GM18507 (cell line): ENCODE data around the gene GRB10.

ENCODE experiments used
- DNase-seq: peaks from one replicate; pipeline ENCODE4 v3.0.0; 2011; ENCODE audit warnings: low read depth; ENCODE audit not compliant: insufficient read length; ENCODE audit errors: extremely low spot score
- FAIRE-seq: peaks from 2 replicates; lab custom pipeline; 2011; peaks lifted over from hg19 to GRCh38; lab: Jason Lieb, UNC

Gene GRB10

DNA sequence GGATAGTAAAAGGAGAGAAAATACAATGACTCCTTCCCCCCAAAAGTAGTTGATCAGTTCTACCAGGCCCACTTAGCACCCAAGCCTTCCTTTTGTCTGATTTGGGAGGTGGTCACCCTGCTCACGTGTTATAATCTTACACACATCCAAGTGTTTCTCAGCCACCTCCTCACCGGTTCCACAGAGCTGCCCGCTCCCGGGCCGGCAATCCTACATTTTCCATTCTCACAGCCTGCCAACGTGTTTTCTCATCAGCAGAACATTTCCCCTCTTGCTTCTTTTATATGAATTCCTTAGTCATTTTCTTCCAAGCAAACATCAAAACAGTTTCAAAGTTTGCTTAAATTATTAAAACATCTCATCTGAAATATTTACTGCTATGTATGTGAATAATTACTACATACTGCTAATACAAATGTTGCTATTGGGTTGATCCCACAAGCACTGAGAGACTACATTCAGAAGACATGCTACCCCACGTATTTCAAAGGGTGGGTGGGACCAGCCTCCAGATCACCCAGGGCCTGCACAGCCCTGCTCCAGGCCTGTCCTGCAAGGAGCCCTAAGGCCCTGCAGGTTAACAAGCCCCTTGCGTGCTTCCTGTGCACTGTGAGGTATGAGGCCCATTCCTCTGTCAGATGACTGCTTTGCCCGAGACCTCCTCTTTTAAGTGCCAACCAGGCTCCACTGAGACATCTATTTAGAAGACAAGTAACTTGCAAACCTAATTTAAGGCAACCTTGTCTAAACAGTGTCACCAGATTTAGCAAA lies 75.3 kb downstream of the GRB10 start:
- no peak for FAIRE-seq
- DNase-seq, result no peak

GRCh38 chr7:50706469-50706937 lies 76.2 kb downstream of the GRB10 start:
- FAIRE-seq (no peak), DNase-seq (no peak)

DNA sequence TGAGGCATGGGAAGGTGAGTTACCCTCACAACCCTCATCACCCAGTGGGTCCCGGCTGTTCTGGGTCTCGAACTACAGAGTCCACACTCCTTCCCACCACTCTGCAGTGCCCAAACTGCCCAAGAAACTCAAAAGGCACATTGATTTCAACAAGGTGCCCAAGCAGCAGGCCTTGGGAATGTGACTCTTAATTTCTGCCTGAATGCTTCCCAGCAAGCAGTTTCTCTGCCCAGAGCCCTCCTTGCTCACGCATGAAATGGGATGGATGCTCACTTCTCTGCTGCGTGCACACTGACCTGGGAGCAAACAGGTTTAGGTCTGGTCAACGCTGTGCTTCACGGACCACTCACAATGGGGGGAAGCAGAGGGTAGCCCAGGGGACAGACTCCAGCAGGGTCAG lies 77.9 kb downstream of the GRB10 start:
- FAIRE-seq (no peak), DNase-seq (no peak)

- DNase-seq (no peak), FAIRE-seq (no peak)
These were observed 79.0 kb downstream of the GRB10 start for GRCh38 chr7:50703654-50704053.

GRCh38 chr7:50699143-50699542 lies 83.6 kb downstream of the GRB10 start:
- FAIRE-seq, result no peak
- DNase-seq, result no peak

- no peak for FAIRE-seq
- no peak for DNase-seq
These were observed 84.9 kb downstream of the GRB10 start for GRCh38 chr7:50697748-50698147.

DNA sequence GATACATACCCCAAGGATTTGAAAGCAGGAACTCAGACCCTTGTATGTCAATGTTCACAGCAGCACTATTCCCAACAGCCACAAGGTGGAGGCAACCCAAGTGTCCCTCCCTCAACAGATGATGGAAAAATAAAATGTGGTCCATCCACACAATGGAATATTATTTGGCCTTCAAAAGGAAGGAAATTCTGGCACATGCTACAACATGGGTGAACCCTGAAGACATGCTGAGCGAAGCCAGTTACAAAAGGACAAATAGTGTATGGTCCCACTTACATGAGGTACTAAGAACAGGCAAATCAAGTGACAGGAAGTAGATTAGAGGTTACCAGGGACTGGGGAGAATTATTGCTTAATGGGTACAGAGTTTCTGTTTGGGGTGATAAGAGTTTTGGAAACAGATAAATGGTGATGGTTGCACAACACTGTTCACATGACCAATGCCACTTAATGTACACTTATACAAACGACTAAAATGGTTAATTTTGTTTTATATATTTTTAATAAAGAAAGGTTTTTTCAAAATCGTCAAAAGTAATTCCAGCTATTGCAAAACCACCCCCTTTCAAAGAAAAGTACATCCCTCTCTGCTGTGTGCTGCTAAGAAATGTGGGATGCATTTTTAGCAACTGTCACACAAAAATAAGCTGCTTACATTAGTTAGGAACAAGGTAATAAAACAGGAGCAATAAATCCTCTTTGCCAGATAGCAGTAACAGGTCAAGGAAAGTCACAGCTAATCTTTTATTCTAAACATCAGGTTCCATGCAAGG lies 85.7 kb downstream of the GRB10 start:
- no peak for DNase-seq
- FAIRE-seq, result no peak

- FAIRE-seq (no peak), DNase-seq (no peak)
These were observed 87.7 kb downstream of the GRB10 start for GRCh38 chr7:50695026-50695425.

DNA sequence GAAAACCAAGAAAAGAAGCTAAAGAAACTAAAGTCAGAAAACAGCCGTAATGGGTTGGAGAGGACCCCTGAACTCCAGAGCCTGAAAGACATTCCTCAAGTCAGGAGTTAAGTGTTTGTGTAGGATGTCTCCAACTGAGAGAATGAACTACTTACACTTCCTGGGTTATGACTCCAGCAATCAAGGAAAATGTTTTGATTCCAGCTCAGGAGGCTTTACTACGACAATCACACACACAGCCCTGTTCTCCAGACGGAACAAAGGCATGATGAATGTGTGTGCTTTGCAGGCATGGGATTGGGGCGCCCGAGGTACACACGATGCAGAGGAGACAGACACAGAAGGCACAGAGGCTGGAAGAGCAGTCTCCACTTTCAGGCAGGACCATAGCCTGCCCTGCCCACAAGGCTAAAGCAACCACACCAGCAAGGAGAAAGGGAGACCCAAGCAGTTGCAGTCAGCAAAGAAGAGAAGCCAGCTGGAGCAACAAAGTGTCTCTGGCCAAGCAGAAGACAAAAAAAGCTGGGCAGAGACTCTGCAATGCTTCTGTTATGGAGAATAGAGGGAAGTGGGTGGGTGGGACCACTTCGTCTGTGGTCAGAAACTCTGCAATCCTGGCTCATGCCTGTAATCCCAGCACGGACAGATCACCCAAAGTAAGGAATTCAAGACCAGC lies 89.1 kb downstream of the GRB10 start:
- no peak for DNase-seq
- FAIRE-seq, result no peak

GRCh38 chr7:50690541-50691011 lies 92.1 kb downstream of the GRB10 start:
- FAIRE-seq, result no peak

GRCh38 chr7:50688226-50688590 lies 94.5 kb downstream of the GRB10 start:
- no peak for DNase-seq
- FAIRE-seq, result no peak

More at GRCh38 chr7:50690541-50691011, 92.1 kb downstream of the GRB10 start:
- no peak for DNase-seq

DNA sequence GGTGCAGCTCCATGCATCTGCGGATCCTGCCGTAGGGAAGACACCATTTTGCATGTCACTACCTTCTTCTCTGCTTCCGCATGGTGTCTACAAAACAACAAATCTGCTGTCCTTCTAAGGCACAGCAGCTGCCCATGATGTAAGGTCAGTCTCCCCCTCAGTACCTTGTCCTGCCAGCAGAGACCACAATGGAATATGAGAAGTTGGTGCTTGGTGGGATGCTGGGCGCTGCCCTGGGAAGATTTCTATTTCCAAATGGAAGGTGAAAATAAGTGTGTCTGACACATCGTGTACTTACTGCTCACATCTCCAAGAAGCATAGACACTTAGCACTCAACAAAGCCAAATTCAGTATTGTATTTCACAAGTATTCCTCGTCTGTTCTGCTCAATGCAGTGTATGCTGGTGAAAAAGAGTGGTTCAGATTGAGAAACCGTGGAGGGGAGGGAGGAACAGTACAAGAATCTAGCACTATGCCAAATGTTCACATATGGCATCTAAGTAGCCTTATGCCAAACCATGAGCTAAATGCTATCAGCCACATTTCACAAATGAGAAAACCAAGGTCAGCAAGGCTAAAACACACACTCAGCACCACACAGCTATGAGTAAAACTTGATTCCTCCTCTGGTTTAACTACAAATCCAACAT lies 95.0 kb downstream of the GRB10 start:
- FAIRE-seq (no peak), DNase-seq (no peak)

DNA sequence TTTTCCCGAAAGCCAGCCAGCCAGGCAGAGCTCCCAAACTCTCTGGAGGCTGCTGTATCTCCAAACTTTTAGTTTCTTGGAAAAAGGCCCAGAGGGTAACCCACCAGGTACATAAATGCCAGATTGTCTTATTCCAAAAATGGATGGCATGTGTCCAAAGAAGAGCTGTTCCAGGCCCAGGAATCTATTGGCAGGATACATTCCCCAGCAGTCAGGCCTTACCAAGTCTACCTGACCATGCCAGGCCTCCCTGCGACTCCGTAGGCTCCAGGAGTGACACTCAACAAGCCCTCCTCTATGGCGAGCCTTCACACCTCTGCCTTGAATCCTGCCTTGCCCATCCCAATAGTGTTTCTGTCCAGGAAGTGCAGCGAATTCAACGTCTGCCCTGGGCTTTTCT lies 95.6 kb downstream of the GRB10 start:
- no peak for DNase-seq
- no peak for FAIRE-seq

DNA sequence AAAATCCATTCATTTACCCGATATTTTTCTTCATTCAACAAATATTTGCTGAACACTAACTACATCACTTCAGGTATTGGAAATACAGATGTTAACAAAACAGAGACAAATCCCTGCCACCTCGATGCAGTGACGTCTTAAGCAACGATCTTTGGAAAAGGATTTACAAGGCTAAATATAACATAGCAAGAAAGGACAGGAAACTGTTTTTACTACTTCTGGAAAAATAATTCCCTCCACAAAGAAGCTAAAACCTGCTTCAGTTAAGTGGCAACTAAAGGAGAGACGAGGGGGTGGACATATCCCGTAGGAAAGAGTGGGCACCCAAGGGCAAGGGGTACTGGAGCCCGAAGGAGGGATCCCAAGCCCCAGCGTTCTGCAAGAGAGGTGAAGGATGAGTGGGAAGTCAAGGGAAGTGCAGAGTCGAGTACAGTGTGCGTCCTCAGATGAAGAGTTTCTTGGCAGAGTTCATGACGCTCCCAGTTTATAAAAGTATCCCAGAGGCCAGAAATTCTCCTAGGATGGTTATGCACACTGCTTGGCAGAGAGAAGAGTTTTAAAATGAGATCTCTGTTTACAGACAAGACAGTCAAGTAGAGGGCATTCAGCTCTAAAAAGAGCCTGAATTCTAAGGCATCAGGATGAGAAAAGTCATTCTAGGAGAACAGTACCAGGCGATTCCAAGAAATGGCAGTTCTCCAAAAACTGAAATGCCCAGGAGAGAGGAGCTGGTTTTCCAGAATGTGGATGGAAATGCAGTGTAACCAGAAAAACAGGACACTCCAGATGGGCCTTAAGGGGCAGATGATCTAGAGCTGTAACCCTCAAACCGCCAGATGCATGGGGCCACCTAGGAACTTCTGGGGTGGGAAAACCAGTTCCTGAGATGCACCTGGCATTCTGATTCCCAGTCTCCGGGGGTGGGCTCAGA lies 97.3 kb downstream of the GRB10 start:
- no peak for DNase-seq
- no peak for FAIRE-seq

DNA sequence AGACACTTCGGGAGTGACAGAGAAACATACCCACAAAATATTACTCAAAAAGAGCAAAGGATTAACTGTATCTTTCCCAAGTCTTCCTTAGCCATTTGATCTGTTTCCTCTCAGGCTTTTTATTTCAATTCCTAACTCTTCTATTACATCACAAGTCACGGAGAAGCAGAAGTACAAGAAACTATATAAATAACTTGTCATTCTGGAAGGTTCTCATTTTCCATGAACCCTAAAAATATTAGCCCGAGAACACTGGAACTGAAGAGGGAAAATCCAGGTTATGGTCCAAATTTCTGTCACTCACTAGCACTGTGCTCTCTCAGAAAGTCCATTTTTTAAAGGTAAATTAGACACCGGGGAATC lies 98.0 kb downstream of the GRB10 start:
- DNase-seq (no peak), FAIRE-seq (no peak)

GRCh38 chr7:50684011-50684712 lies 98.5 kb downstream of the GRB10 start:
- DNase-seq (no peak), FAIRE-seq (no peak)

- DNase-seq, result no peak
- no peak for FAIRE-seq
These were observed 100.1 kb downstream of the GRB10 start for GRCh38 chr7:50682573-50682972.

DNA sequence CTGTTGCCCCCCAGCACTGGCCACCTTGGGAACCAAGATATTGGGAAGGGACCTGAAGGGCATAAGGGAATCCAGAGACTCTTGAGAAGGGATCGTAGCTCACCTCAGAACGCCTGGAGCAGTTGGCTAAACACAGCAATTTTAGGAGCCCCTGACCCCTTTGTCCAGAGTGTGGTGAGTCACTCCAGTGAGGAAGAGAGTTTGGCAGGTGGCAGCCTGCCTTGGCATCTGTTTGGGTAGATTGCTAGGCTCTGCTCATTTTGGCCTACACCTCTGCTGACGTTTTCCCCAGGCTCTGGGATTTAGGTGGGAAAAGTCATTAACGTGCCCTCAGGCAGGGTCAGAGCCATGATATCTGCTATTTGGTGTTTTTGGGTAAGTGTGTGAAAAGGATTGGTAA lies 100.6 kb downstream of the GRB10 start:
- DNase-seq (no peak), FAIRE-seq (no peak)
